PC-9 (cell line): Measurements from ENCODE around the gene THY1.

Source experiments
- CTCF ChIP-seq: fragments of 200-600 bp; sonication (generic); conservative IDR thresholded peaks from 2 replicates; pipeline ENCODE4 v1.6.1; 2017; ENCODE audit warnings: mixed run types, antibody characterized with exemption, mild to moderate bottlenecking, moderate library complexity
- EZH2 ChIP-seq: fragments of 200-600 bp; sonication (generic); IDR thresholded peaks from 2 replicates; pipeline ENCODE4 v1.8.0; 2017; ENCODE audit warnings: antibody characterized with exemption, low read depth

GRCh38 chr11:119422809-119423508 is at the start of gene THY1:
- TF ChIP-seq EZH2 (no peak), CTCF (no peak)
